Endothelial cell of umbilical vein (primary cell): ENCODE measurements around the gene RABGGTA. TPM values are rescaled to one million over a fixed set of nuclear protein-coding genes. Genes with fewer than 3 reads are reported as not detected.

Experiments used
- BruUV-seq: library from RNA; stranded (reverse); fragments of 400-500 nt; replicated peaks from 2 replicates; lab custom pipeline; 2021; lab: Mats Ljungman, UMichigan
- CTCF ChIA-PET: fragments of 300-600, 350-600 bp; sonication (Branson Sonifier 250); formaldehyde crosslinking; loops from one replicate; lab custom pipeline; 2021; ENCODE audit warnings: antibody characterized with exemption, inconsistent platforms; lab: Charles Lee
- POLR2A ChIA-PET: fragments of 300-600, 350-600 bp; sonication (Branson Sonifier 250); formaldehyde crosslinking; loops from one replicate; lab custom pipeline; 2021; ENCODE audit warnings: antibody characterized with exemption, inconsistent platforms; lab: Charles Lee
- DNase-seq: peaks from one replicate; pipeline ENCODE4 v3.0.0-alpha.2; 2011; ENCODE audit warnings: low read depth, low spot score
- FAIRE-seq: peaks from 2 replicates; lab custom pipeline; 2011; peaks lifted over from hg19 to GRCh38; lab: Jason Lieb, UNC
- H2AFZ ChIP-seq: 2 replicates; pipeline ENCODE4 v1.6.0; 2012; ENCODE audit warnings: low read depth, low read length, control low read depth, inconsistent platforms
- H3K27ac ChIP-seq: 2 replicates; pipeline ENCODE4 v1.5.1; 2011; ENCODE audit warnings: low read depth, mild to moderate bottlenecking, control low read depth, low read length, moderate library complexity; ENCODE audit not compliant: insufficient read depth
- H3K27me3 ChIP-seq, 2 experiments: 2 replicates each; pipeline versions ENCODE4 v1.6.0 to v1.6.1; 2011; ENCODE audit warnings: low read length in 2 of 2, mixed read lengths in 1 of 2; ENCODE audit not compliant: control insufficient read depth in 2 of 2, insufficient read depth in 2 of 2
- H3K36me3 ChIP-seq, 2 experiments: 2 replicates in 1 of 2; 3 replicates in 1 of 2; pipeline ENCODE4 v1.5.1; 2011; ENCODE audit warnings: low read length in 2 of 2, mild to moderate bottlenecking in 1 of 2, moderate library complexity in 1 of 2; ENCODE audit not compliant: control insufficient read depth in 2 of 2, insufficient read depth in 2 of 2; ENCODE audit errors: extremely low read depth in 1 of 2
- H3K4me1 ChIP-seq: 3 replicates; pipeline ENCODE4 v1.5.1; 2011; ENCODE audit warnings: mild to moderate bottlenecking, low read length; ENCODE audit not compliant: control insufficient read depth, insufficient read depth; ENCODE audit errors: extremely low read depth
- H3K4me2 ChIP-seq: 2 replicates; pipeline ENCODE4 v1.6.1; 2011; ENCODE audit warnings: low read length, control low read depth, mixed read lengths; ENCODE audit not compliant: insufficient read depth
- H3K4me3 ChIP-seq, 3 experiments: fragments of 200-600 bp in 1 of 3; sonication (generic), shearing (Covaris generic) in 1 of 3; replicated peaks in 1 of 3; 2 replicates each; pipeline ENCODE4 v1.5.1; 2011 to 2016; ENCODE audit warnings: control low read depth in 3 of 3, low read length in 3 of 3, mild to moderate bottlenecking in 2 of 3, inconsistent platforms in 1 of 3, low read depth in 1 of 3, moderate library complexity in 1 of 3; ENCODE audit not compliant: insufficient read depth in 1 of 3
- H3K79me2 ChIP-seq: 2 replicates; pipeline ENCODE4 v1.6.0; 2012; ENCODE audit warnings: low read length, inconsistent platforms; ENCODE audit not compliant: control insufficient read depth, insufficient read depth
- H3K9ac ChIP-seq: replicated peaks from 2 replicates; pipeline ENCODE3; 2011; ENCODE audit warnings: low read length, control low read depth; ENCODE audit not compliant: insufficient read depth; ENCODE audit errors: extremely low read depth
- H3K9me1 ChIP-seq: replicated peaks from 3 replicates; pipeline ENCODE4 v1.6.0; 2011; ENCODE audit warnings: mild to moderate bottlenecking, low read length; ENCODE audit not compliant: control insufficient read depth, insufficient read depth; ENCODE audit errors: extremely low read depth
- H3K9me3 ChIP-seq: replicated peaks from 2 replicates; pipeline ENCODE4 v1.5.1; 2012; ENCODE audit warnings: low read length, inconsistent platforms; ENCODE audit not compliant: control insufficient read depth, insufficient read depth
- H4K20me1 ChIP-seq: replicated peaks from 2 replicates; pipeline ENCODE3; 2011; ENCODE audit warnings: mild to moderate bottlenecking, low read length; ENCODE audit not compliant: control insufficient read depth, insufficient read depth; ENCODE audit errors: extremely low read depth
- EZH2 ChIP-seq: IDR thresholded peaks from 2 replicates; pipeline ENCODE4 v1.6.1; 2012; ENCODE audit warnings: borderline replicate concordance, low read depth, mild to moderate bottlenecking, moderate library complexity, low read length, inconsistent platforms; ENCODE audit not compliant: severe bottlenecking
- FOS ChIP-seq: IDR thresholded peaks from 2 replicates; pipeline ENCODE4 v1.6.1; 2011; ENCODE audit warnings: mild to moderate bottlenecking, low read length, moderate library complexity, borderline replicate concordance; ENCODE audit not compliant: insufficient read depth
- GATA2 ChIP-seq: IDR thresholded peaks from 2 replicates; pipeline ENCODE4 v1.7.0; 2011; ENCODE audit warnings: low read depth, mild to moderate bottlenecking, moderate library complexity, mixed read lengths, low read length; ENCODE audit not compliant: insufficient read length, insufficient read depth
- JUN ChIP-seq: IDR thresholded peaks from 2 replicates; pipeline ENCODE4 v1.6.1; 2011; ENCODE audit warnings: borderline replicate concordance, low read depth; ENCODE audit not compliant: insufficient read length, insufficient read depth
- MYC ChIP-seq: IDR thresholded peaks from one replicate; pipeline ENCODE4 v1.6.1; 2011; ENCODE audit warnings: mild to moderate bottlenecking, low read depth, low read length
- POLR2A ChIP-seq: IDR thresholded peaks from 2 replicates; pipeline ENCODE4 v1.6.1; 2012; ENCODE audit warnings: low read depth, mild to moderate bottlenecking, control low read depth, low read length
- POLR2AphosphoS5 ChIP-seq: IDR thresholded peaks from 2 replicates; pipeline ENCODE4 v1.6.1; 2012; ENCODE audit warnings: low read depth, mild to moderate bottlenecking, control low read depth, low read length, moderate library complexity; ENCODE audit not compliant: insufficient read depth
- dilution Hi-C: fragments of 300-500 bp; cut with MboI; formaldehyde crosslinking; loops from one replicate; pipeline ENCODE4 v1.15.0; 2019; ENCODE audit warnings: low sequenced_read_pairs; ENCODE audit not compliant: extremely low pct_ligation_motif_present
- intact Hi-C: fragments of 100-400 bp; cut with micrococcal nuclease; formaldehyde crosslinking; loops from one replicate; pipeline ENCODE4 v1.10.0; 2022
- polyA plus RNA-seq, 4 experiments: library from polyadenylated mRNA; depleted of rRNA in 3 of 4; stranded (reverse) in 3 of 4; unstranded in 1 of 4; fragments of >200 nt; gene quantifications; 2 replicates each; pipeline versions ENCODE4 v1.2.1 to v1.2.3, GENCODE V29; 2011 to 2012; ENCODE audit warnings: missing spikeins in 1 of 4
- total RNA-seq: library from RNA; stranded (reverse); gene quantifications from 2 replicates; pipeline ENCODE4 v1.2.3, GENCODE V29; 2021
- TF ChIP-seq, protein P1 (sequence below), 2 donors: IDR thresholded peaks; 1 replicate in 1 of 2; 2 replicates in 1 of 2; pipeline ENCODE4 v1.5.1; 2011; ENCODE audit warnings: low read length in 2 of 2, mild to moderate bottlenecking in 2 of 2, moderate library complexity in 2 of 2, control low read depth in 1 of 2, inconsistent platforms in 1 of 2, low read depth in 1 of 2; ENCODE audit not compliant: insufficient read depth in 1 of 2; ENCODE audit errors: extremely low read depth in 1 of 2
- TF ChIP-seq, protein P2 (sequence below): IDR thresholded peaks from 2 replicates; pipeline ENCODE4 v1.6.1; 2011; ENCODE audit not compliant: insufficient read depth, insufficient read length

Gene RABGGTA
- total and polyA plus RNA-seq, 2 donors (not counting 3 experiments of a cell fraction or from before 2014, with no cell fraction given): 29.3 to 80.1 TPM

- intact Hi-C loops (no loop called here), dilution Hi-C loops (no loop called here)
- TF ChIP-seq, protein P1, sequence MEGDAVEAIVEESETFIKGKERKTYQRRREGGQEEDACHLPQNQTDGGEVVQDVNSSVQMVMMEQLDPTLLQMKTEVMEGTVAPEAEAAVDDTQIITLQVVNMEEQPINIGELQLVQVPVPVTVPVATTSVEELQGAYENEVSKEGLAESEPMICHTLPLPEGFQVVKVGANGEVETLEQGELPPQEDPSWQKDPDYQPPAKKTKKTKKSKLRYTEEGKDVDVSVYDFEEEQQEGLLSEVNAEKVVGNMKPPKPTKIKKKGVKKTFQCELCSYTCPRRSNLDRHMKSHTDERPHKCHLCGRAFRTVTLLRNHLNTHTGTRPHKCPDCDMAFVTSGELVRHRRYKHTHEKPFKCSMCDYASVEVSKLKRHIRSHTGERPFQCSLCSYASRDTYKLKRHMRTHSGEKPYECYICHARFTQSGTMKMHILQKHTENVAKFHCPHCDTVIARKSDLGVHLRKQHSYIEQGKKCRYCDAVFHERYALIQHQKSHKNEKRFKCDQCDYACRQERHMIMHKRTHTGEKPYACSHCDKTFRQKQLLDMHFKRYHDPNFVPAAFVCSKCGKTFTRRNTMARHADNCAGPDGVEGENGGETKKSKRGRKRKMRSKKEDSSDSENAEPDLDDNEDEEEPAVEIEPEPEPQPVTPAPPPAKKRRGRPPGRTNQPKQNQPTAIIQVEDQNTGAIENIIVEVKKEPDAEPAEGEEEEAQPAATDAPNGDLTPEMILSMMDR (IDR thresholded peaks at IDR 0.05; ENCODE audit: extremely low read depth in 1 of 2, insufficient read depth in 1 of 2, low read depth in 1 of 2, low read length in 2 of 2): no peak
- TF ChIP-seq, protein P2, sequence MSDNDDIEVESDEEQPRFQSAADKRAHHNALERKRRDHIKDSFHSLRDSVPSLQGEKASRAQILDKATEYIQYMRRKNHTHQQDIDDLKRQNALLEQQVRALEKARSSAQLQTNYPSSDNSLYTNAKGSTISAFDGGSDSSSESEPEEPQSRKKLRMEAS: no peak
- TF ChIP-seq JUN: no peak
- H3K79me2 ChIP-seq: no peaks in the 10 kb centered on the region
- no peak overlapping the region for H3K9ac ChIP-seq
- no TSS peak for BruUV-seq
- no peaks in the 10 kb centered on the region for H4K20me1 ChIP-seq
- no peaks in the 10 kb centered on the region for H3K9me3 ChIP-seq
- H3K27ac ChIP-seq: no peak overlapping the region
- no peak overlapping the region for H3K4me3 ChIP-seq
- FAIRE-seq: no peak
- no peaks in the 10 kb centered on the region for H3K9me1 ChIP-seq
- no peak for DNase-seq
- no peaks in the 10 kb centered on the region for H3K27me3 ChIP-seq
- H3K36me3 ChIP-seq: peaks cover 5 to 19% of the 10 kb centered on the region in 2 experiments
- ChIA-PET CTCF (interaction anchor here (1.0 to 3.5 kb wide), 4 partner anchors 16 to 119 kb away, joined by 3 to 16 read pairs (median 10); partner anchors contain the start of genes CIDEB, MDP1 and TINF2), POLR2A (no interaction called here)
- H2AFZ ChIP-seq: no peak overlapping the region
- no peak overlapping the region for H3K4me2 ChIP-seq
- H3K4me1 ChIP-seq: peaks cover 4% of the 10 kb centered on the region
Measured at GRCh38 chr14:24291446-24292117, 20.2 kb upstream of the RABGGTA start.

DNA sequence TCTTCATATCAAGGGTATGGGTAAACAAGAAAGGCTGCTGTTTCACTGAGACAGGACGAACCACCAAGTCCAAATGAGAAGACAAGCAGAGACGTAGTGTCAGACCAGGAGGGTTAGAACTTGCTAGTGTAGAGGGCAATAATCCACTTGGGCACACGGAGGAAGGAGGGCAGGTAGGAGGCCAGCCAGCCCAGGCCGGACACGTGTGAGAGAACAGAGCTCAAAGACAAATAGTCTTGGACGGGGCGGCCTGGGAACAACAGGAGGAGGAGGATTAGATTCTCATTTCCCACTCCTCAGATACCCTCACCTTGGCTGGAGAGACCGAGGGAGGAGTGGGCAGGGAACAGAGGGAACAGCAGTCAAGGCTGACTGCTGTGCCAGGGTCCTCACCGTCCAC lies 19.3 kb upstream of the RABGGTA start:
- dilution Hi-C loops: no loop called here
- no peak overlapping the region for H3K4me3 ChIP-seq
- no peak overlapping the region for H3K27ac ChIP-seq
- no peaks in the 10 kb centered on the region for H3K4me1 ChIP-seq
- no peak overlapping the region for H3K9ac ChIP-seq
- no peaks in the 10 kb centered on the region for H3K79me2 ChIP-seq
- ChIA-PET CTCF (interaction anchor here (0.8 to 3.5 kb wide), 4 partner anchors 17 to 120 kb away, joined by 3 to 16 read pairs (median 4); partner anchors contain the start of genes CIDEB and MDP1), POLR2A (no interaction called here)
- TF ChIP-seq EZH2 (no peak), MYC (no peak), POLR2A (no peak), JUN (no peak), GATA2 (no peak), FOS (no peak), POLR2AphosphoS5 (no peak)
- TF ChIP-seq, protein P1 (IDR thresholded peaks at IDR 0.05; ENCODE audit: extremely low read depth in 1 of 2, insufficient read depth in 1 of 2, low read depth in 1 of 2, low read length in 2 of 2): no peak
- TF ChIP-seq, protein P2: no peak
- H3K4me2 ChIP-seq: no peak overlapping the region
- DNase-seq: no peak
- H4K20me1 ChIP-seq: no peaks in the 10 kb centered on the region
- intact Hi-C loops: no loop called here
- H3K9me1 ChIP-seq: no peaks in the 10 kb centered on the region
- H3K9me3 ChIP-seq: no peaks in the 10 kb centered on the region
- FAIRE-seq: no peak
- H3K36me3 ChIP-seq: peaks cover 1 to 17% of the 10 kb centered on the region in 2 experiments
- no peak overlapping the region for H2AFZ ChIP-seq
- H3K27me3 ChIP-seq: no peaks in the 10 kb centered on the region
- no TSS peak for BruUV-seq
